SK-N-SH (cell line): ENCODE data around the gene CSH2. TPM values are rescaled to one million over a fixed set of nuclear protein-coding genes. Genes with fewer than 3 reads are reported as not detected.
"Not testable (repeated sequence)": the region's sequence is repeated elsewhere in the genome, so short reads cannot be mapped to it uniquely, and the experiment has no call there.

ENCODE experiments used
- CTCF ChIA-PET: fragments of 300-600, 350-600 bp; formaldehyde crosslinking; extraction: SDS; loops from one replicate; lab custom pipeline; 2021; lab: Yijun Ruan, JAX
- POLR2A ChIA-PET: fragments of 350-600 bp; sonication (Branson Sonifier 250); formaldehyde crosslinking; extraction: SDS; loops from one replicate; lab custom pipeline; 2020; ENCODE audit warnings: antibody characterized with exemption, inconsistent platforms; lab: Yijun Ruan, JAX
- DNase-seq: peaks from one replicate; pipeline ENCODE4 v3.0.0; 2012
- H2AFZ ChIP-seq: fragments of 200-600 bp; sonication (generic); 2 replicates; pipeline ENCODE4 v1.8.1; 2016; ENCODE audit warnings: antibody characterized with exemption, mild to moderate bottlenecking, low read depth
- H3F3A ChIP-seq: fragments of 200-600 bp; sonication (generic); replicated peaks from 2 replicates; pipeline ENCODE3; 2016; ENCODE audit warnings: antibody characterized with exemption, mild to moderate bottlenecking; ENCODE audit not compliant: insufficient read depth
- H3K27ac ChIP-seq, 2 experiments: fragments of 200-500 bp in 1 of 2; fragments of 200-600 bp in 1 of 2; sonication (Bioruptor generic) in 1 of 2; sonication (generic), shearing (Covaris generic) in 1 of 2; 2 replicates each; pipeline versions ENCODE4 v1.5.1 to v1.6.1; 2014 to 2016; ENCODE audit warnings: low read depth in 2 of 2, inconsistent platforms in 1 of 2, low read length in 1 of 2, mild to moderate bottlenecking in 1 of 2, mixed read lengths in 1 of 2
- H3K27me3 ChIP-seq: fragments of 200-600 bp; sonication (generic), shearing (Covaris generic); 2 replicates; pipeline ENCODE4 v1.6.1; 2016; ENCODE audit warnings: mixed run types; ENCODE audit not compliant: insufficient read depth
- H3K36me3 ChIP-seq, 2 experiments: fragments of 200-500 bp in 1 of 2; fragments of 200-600 bp in 1 of 2; sonication (Bioruptor generic) in 1 of 2; sonication (generic) in 1 of 2; replicated peaks in 1 of 2; 2 replicates each; pipeline versions ENCODE3 to v1.5.1; 2014 to 2016; ENCODE audit warnings: low read length in 1 of 2, mild to moderate bottlenecking in 1 of 2; ENCODE audit not compliant: insufficient read depth in 2 of 2, control insufficient read depth in 1 of 2
- H3K4me1 ChIP-seq, 2 experiments: fragments of 200-500 bp in 1 of 2; fragments of 200-600 bp in 1 of 2; sonication (Bioruptor generic) in 1 of 2; sonication (generic), shearing (Covaris generic) in 1 of 2; 2 replicates each; pipeline versions ENCODE4 v1.5.1 to v1.6.1; 2014 to 2016; ENCODE audit warnings: low read depth in 1 of 2, low read length in 1 of 2, mixed run types in 1 of 2; ENCODE audit not compliant: insufficient read depth in 2 of 2, control insufficient read depth in 1 of 2
- H3K4me2 ChIP-seq: fragments of 200-600 bp; sonication (generic), shearing (Covaris generic); 2 replicates; pipeline ENCODE4 v1.6.1; 2017; ENCODE audit warnings: mixed run types
- H3K4me3 ChIP-seq, 2 experiments: fragments of 200-500 bp in 1 of 2; fragments of 200-600 bp in 1 of 2; sonication (Bioruptor generic) in 1 of 2; sonication (generic), shearing (Covaris generic) in 1 of 2; 2 replicates each; pipeline versions ENCODE4 v1.5.1 to v1.8.1; 2014 to 2016; ENCODE audit warnings: low read depth in 2 of 2, inconsistent platforms in 1 of 2, low read length in 1 of 2, mild to moderate bottlenecking in 1 of 2, mixed read lengths in 1 of 2, moderate library complexity in 1 of 2
- H3K79me2 ChIP-seq: fragments of 200-600 bp; sonication (generic); 2 replicates; pipeline ENCODE4 v1.8.1; 2017; ENCODE audit warnings: mild to moderate bottlenecking; ENCODE audit not compliant: insufficient read depth
- H3K9ac ChIP-seq: fragments of 200-600 bp; sonication (generic); 2 replicates; pipeline ENCODE4 v1.6.1; 2017; ENCODE audit warnings: mixed run types
- H3K9me2 ChIP-seq: fragments of 200-600 bp; sonication (generic); 2 replicates; pipeline ENCODE4 v1.6.1; 2017; ENCODE audit warnings: mixed run types
- H3K9me3 ChIP-seq: fragments of 200-600 bp; sonication (generic); 2 replicates; pipeline ENCODE4 v1.6.1; 2017; ENCODE audit warnings: mixed run types, mild to moderate bottlenecking, moderate library complexity
- H4K20me1 ChIP-seq: fragments of 200-600 bp; sonication (generic); 2 replicates; pipeline ENCODE4 v1.6.1; 2017; ENCODE audit warnings: mild to moderate bottlenecking, mixed run types; ENCODE audit not compliant: insufficient read depth
- CHD2 ChIP-seq: fragments of 150-350 bp; IDR thresholded peaks from 2 replicates; pipeline ENCODE4 v1.6.1; 2018; ENCODE audit warnings: low read length; ENCODE audit not compliant: partially characterized antibody
- CTCF ChIP-seq: fragments of 200-600 bp; sonication (generic); IDR thresholded peaks from 2 replicates; pipeline ENCODE4 v1.6.1; 2017; ENCODE audit warnings: antibody characterized with exemption, mild to moderate bottlenecking, moderate library complexity
- EP300 ChIP-seq, 2 experiments: IDR thresholded peaks; 2 replicates each; pipeline versions ENCODE4 v1.4.0 to v1.6.1; 2012; ENCODE audit warnings: borderline replicate concordance in 1 of 2, low read depth in 1 of 2, low read length in 1 of 2
- NRF1 ChIP-seq: IDR thresholded peaks from 2 replicates; pipeline ENCODE4 v1.6.1; 2012; ENCODE audit warnings: low read depth, mild to moderate bottlenecking, low read length
- POLR2AphosphoS5 ChIP-seq: IDR thresholded peaks from 2 replicates; pipeline ENCODE4 v1.6.1; 2012; ENCODE audit warnings: low read depth, low read length
- RAD21 ChIP-seq: IDR thresholded peaks from 2 replicates; pipeline ENCODE4 v1.6.1; 2012; ENCODE audit warnings: mild to moderate bottlenecking, low read length
- TEAD4 ChIP-seq: IDR thresholded peaks from 2 replicates; pipeline ENCODE4 v1.4.0; 2012; ENCODE audit warnings: mild to moderate bottlenecking, borderline replicate concordance; ENCODE audit not compliant: insufficient read depth
- WGBS: methylation state at CpG from one replicate; pipeline ENCODE4 v1.1.6; 2017; ENCODE audit warnings: low lambda C conversion rate; 5-methylcytosine and 5-hydroxymethylcytosine counted together
- polyA plus RNA-seq, 3 experiments: library from polyadenylated mRNA; depleted of rRNA; stranded (reverse); fragments of >200 nt; gene quantifications; 2 replicates each; pipeline ENCODE4 v1.2.3, GENCODE V29; 2012
- TF ChIP-seq, protein P1 (sequence below): fragments of 150-350 bp; IDR thresholded peaks from 2 replicates; pipeline ENCODE4 v1.6.1; 2017; ENCODE audit warnings: antibody characterized with exemption, low read length, low read depth, borderline replicate concordance

The CSH2 gene
- polyA plus RNA-seq, 1 of the 3 experiments (the other 2 are of a cell fraction) = not detected

- 53% methylated on average over 11 of the region's 15 CpGs for WGBS
- DNase-seq = peak; percentile 85
- H3K9me3 ChIP-seq = no peaks in the 10 kb centered on the region
- H3K4me1 ChIP-seq = no peaks in the 10 kb centered on the region
- ChIA-PET CTCF (interaction anchor here (1.1 to 2.7 kb wide), 10 partner anchors 16 to 146 kb away, joined by 3 to 15 read pairs (median 5); partner anchors contain the start of gene CSHL1), POLR2A (no interaction called here)
- no peaks in the 10 kb centered on the region for H4K20me1 ChIP-seq
- no peaks in the 10 kb centered on the region for H3K9me2 ChIP-seq
- no peak within 1 kb of the TSS for H2AFZ ChIP-seq
- H3K4me3 ChIP-seq = no peak within 1 kb of the TSS
- H3K27ac ChIP-seq = no peak within 1 kb of the TSS
- no peaks in the 10 kb centered on the region for H3K36me3 ChIP-seq
- TF ChIP-seq EP300 (IDR thresholded peaks at IDR 0.05; ENCODE audit: borderline replicate concordance in 1 of 2, low read depth in 1 of 2, low read length in 1 of 2) (no peak), CTCF (peak; percentile 51)
- no peaks in the 10 kb centered on the region for H3F3A ChIP-seq
- peaks cover 5% of the 10 kb centered on the region for H3K27me3 ChIP-seq
- no peaks in the 10 kb centered on the region for H3K79me2 ChIP-seq
- no peak within 1 kb of the TSS for H3K9ac ChIP-seq
- H3K4me2 ChIP-seq = no peak within 1 kb of the TSS
These were observed 8.6 kb upstream of the CSH2 start, which contains the start of gene GH2 for GRCh38 chr17:63881935-63882601. Gene GH2, minus strand, starts transcription at chr17:63881944. Its CDS starts 143 bp downstream, at chr17:63881801.

DNA sequence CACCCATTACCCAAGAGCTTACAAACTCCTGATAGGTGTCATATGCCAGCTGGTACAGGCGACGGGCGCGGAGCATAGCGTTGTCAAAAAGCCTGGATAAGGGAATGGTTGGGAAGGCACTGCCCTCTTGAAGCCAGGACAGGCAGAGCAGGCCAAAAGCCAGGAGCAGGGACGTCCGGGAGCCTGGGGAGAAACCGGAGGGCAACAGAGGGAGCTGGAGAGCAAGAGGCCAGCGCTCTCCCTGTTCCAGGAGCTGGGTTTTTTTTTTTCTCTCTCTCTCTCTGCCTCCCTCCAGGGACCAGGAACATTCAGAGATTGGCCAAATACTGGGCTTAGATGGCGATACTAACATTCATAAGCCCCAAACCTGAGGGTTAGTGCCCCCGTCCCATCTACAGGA, 7.9 kb upstream of the CSH2 start:
- H3K4me2 ChIP-seq, H3F3A ChIP-seq, H3K4me3 ChIP-seq, H3K9me2 ChIP-seq, H3K27ac ChIP-seq, H3K4me1 ChIP-seq, H3K36me3 ChIP-seq, H4K20me1 ChIP-seq, POLR2A ChIA-PET, H2AFZ ChIP-seq, DNase-seq, H3K27me3 ChIP-seq, H3K9me3 ChIP-seq, H3K79me2 ChIP-seq, H3K9ac ChIP-seq: not testable (repeated sequence)
- CTCF ChIA-PET = interaction anchor here (1.1 to 2.0 kb wide), 7 partner anchors 16 to 147 kb away, joined by 3 to 11 read pairs (median 5); partner anchors contain the start of gene CSHL1
- 77% methylated on average over 11 of the region's 11 CpGs for WGBS

DNA sequence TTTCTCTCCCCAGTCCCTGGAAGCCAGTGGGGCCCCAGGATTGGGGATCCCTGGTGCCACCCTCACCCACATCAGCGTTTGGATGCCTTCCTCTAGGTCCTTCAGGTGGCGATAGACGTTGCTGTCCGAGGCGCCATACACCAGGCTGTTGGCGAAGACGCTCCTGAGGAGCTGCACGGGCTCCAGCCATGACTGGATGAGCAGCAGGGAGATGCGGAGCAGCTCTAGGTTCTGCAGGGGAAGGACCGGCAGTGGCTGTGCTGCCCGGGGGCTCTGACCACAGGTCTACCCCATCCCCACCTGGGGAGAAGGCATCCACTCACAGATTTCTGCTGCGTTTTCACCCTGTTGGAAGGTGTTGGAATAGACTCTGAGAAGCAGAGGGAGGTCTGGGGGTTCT, 7.2 kb upstream of the CSH2 start:
- no peak for DNase-seq
- Histone ChIP-seq H3K9me2 (no peaks in the 10 kb centered on the region), H3K4me1 (no peaks in the 10 kb centered on the region), H3K27me3 (peaks cover 5% of the 10 kb centered on the region), H3K4me2 (no peak overlapping the region), H2AFZ (no peak overlapping the region), H3K4me3 (no peak overlapping the region), H3K9ac (no peak overlapping the region), H3K36me3 (no peaks in the 10 kb centered on the region), H3K27ac (no peak overlapping the region), H3K9me3 (no peaks in the 10 kb centered on the region), H3F3A (no peaks in the 10 kb centered on the region), H4K20me1 (no peaks in the 10 kb centered on the region), H3K79me2 (no peaks in the 10 kb centered on the region)
- POLR2A ChIA-PET = no interaction called here
- CTCF ChIA-PET = interaction anchor here (1.2 to 2.0 kb wide), 6 partner anchors 15 to 147 kb away, joined by 3 to 11 read pairs (median 6); partner anchors contain the start of gene CSHL1
- WGBS = 57% methylated on average over 4 of the region's 12 CpGs
- no peak for TF ChIP-seq NRF1
- TF ChIP-seq RAD21 = no peak
- no peak for TF ChIP-seq TEAD4
- no peak for TF ChIP-seq EP300 (IDR thresholded peaks at IDR 0.05; ENCODE audit: borderline replicate concordance in 1 of 2, low read depth in 1 of 2, low read length in 1 of 2)
- no peak for TF ChIP-seq CHD2
- no peak for TF ChIP-seq POLR2AphosphoS5
- TF ChIP-seq, protein P1, sequence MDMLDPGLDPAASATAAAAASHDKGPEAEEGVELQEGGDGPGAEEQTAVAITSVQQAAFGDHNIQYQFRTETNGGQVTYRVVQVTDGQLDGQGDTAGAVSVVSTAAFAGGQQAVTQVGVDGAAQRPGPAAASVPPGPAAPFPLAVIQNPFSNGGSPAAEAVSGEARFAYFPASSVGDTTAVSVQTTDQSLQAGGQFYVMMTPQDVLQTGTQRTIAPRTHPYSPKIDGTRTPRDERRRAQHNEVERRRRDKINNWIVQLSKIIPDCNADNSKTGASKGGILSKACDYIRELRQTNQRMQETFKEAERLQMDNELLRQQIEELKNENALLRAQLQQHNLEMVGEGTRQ = no peak

- H3K27me3 ChIP-seq, H4K20me1 ChIP-seq, DNase-seq, H2AFZ ChIP-seq, H3K36me3 ChIP-seq, H3F3A ChIP-seq, H3K4me1 ChIP-seq, POLR2A ChIA-PET, H3K4me3 ChIP-seq, H3K27ac ChIP-seq, H3K79me2 ChIP-seq, H3K9ac ChIP-seq, H3K9me2 ChIP-seq, H3K9me3 ChIP-seq, H3K4me2 ChIP-seq: not testable (repeated sequence)
- CTCF ChIA-PET = interaction anchor here (1.6 to 1.8 kb wide), 2 partner anchors 11 to 12 kb away, joined by 6 to 8 read pairs; no protein-coding TSS in a partner anchor
- 53% methylated on average over 9 of the region's 9 CpGs for WGBS
These were observed 4.9 kb upstream of the CSH2 start for GRCh38 chr17:63878413-63878812.
